GM18511 (cell line): Measurements from ENCODE around the gene IER3.

ENCODE experiments used
- ATAC-seq: cut with Tn5 transposase; IDR thresholded peaks from one replicate; pipeline ENCODE4 v1.9.1; 2021; ENCODE audit warnings: mild to moderate bottlenecking, moderate library complexity; ENCODE audit not compliant: unreplicated experiment

Gene IER3

DNA sequence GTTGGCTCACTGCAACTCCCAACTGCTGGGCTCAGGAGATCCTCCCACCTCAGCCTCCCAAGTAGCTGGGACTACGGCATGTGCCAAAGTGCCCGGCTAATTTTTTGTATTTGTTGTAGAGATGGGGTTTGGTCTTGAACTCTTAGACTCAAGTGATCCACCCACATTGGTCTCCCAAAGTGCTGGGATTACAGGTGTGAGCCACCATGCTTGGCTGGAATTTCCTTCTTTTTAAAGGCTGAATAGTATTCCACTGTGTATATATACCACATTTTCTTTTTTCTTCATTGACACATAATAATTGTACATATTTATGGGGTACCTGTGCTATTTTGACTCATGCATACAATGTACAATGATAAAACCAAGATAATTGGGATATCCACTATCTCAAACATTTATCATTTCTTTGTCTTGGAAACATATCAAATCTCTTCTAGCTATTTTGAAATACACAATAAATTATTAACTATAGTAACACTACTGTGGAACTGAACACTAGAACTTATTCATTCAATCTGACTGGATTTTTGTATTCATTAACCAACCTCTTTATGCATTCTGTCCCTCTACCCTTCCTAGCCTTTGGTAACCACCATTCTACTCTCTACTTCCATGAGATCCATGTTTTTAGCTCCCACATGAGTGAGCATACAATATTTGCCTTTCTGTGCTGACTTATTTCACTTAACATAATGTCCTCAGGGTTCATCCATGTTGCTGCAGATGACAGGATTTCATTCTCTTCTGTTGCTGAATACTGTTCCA, 35.1 kb downstream of the IER3 start:
- ATAC-seq, result no peak

DNA sequence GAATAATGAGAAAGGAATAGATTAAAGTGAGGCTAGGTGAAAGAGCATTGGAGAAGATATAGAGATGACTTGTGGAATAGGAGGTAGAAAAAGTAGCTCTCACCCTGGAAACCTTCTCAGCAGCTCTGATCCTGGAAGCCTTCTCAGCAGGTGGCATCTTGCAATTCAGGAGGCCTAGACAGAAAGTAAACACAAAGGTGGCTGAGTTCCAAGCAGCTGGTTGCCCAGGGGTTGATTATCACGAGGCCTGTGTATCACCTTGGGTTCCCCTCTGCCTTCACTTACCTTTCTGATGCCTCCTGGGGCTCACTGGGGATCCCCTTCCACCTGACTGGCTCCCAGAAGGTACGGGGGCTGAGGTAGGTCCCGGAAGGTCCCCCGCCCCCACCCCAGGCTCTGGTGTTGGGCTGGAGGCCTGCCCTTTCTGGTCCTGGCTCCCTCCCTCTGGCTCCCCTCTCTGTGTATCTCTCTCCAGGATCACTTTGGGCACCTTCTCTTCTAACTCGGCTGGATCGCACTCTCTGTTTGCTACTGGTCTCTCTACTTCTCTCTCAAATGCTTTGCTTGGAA, 37.0 kb downstream of the IER3 start:
- no peak for ATAC-seq

DNA sequence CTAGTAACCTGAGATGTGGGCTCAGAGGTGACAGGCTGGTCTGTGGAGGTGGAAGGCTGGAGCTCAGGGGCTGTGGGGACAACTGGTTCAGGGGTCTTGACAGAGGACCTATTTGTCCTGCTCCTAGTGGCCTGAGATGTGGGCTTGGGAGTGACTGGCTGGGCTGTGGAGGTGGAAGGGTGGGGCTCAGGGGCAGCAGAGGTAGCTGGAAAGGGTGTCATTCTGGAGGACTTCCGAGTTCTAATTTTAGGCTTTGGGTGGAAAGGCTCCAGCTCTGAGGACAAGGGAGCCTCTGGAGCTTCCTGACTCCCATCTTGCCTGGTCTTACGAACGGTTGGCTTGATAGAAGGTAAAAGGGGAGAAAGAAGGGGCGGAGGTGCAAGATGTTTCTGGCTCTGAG, 38.7 kb downstream of the IER3 start:
- no peak for ATAC-seq

DNA sequence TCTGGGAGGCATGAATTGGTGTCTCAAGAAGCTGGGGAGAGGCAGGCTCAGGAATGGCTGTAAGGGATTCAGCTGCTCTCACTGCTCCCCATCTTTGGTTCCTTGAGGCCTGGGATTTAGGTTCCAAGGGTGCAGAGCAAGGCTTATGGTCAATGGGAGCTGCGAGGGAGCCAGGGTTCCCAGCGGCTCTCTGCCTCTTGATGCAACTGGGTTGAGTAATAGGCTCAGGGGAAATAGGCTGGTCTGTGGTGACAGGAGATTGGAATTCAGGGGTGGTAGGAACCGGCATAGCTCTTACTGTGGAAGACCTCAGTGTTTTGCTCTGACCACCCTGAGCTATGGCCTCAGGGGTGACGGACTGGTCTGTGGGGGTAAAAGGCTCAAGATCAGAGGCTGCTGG, 40.5 kb downstream of the IER3 start:
- no peak for ATAC-seq

DNA sequence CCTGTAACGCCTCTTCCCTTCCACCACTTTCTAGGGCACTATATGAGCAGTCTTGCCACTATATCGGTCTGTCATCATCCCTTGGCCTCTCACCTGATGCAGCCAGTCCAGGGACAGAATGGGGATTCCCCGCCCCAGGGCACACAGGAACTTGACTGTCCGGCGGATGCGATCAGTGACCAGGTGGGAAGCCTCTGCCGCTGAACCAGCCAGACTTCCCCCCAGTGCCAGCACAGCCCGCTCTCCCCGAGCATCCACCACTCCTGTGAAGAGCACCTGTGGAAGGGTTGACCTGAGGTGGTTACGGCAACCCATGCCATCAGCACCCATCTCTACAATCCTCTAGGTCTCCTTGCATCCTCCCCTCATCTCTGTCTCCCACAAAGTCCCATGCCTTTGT, 41.3 kb downstream of the IER3 start:
- no peak for ATAC-seq

DNA sequence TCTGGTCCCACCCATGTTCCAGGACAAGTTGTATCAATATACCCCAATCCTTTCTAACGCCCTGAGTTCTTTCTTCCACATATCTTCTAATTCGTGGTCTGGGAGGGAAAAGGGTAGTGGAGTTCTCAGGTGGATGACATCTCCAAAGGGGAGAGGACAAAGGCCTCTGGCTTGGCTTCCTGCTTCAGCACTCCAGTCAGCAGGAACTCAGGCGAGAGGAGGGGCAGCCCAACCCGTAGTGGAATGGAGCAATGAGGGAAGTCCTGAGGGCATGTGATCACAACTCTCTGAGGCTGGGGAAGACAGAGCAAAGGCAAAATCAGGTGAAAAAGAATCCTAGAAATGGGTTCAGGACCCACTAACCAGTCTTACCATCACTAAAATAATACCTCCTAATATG, 44.0 kb downstream of the IER3 start:
- no peak for ATAC-seq

DNA sequence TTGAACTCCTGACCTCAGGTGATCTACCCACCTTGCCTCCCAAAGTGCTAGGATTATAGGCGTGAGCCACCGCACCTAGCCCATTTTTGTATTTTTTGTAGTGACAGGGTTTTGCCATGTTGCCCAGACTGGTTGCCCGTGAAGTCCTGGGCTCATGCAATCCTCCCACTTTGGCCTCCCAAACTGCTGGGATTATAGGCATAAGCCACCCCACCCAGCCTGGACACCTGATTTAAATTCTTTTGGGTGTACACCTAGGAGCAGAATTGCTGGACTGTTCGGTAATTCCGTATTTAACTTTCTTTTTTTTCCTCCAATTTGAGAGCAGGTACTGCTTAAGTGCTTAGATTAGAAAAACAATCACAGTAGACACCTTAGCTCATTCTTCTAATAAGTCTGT, 47.9 kb downstream of the IER3 start:
- no peak for ATAC-seq
